GM12878 (cell line): Measurements from ENCODE around the gene CBX2. TPM values are rescaled to one million over a fixed set of nuclear protein-coding genes. Genes with fewer than 3 reads are reported as not detected.

Source experiments
- ATAC-seq: fragments of 200-7000 bp; cut with Tn5 transposase; 3 replicates; pipeline ENCODE4 v1.9.1; 2020; ENCODE audit warnings: mild to moderate bottlenecking, moderate library complexity
- BruUV-seq: library from RNA; stranded (reverse); fragments of 400-500 nt; replicated peaks from 2 replicates; lab custom pipeline; 2021; lab: Mats Ljungman, UMichigan
- CTCF ChIA-PET: fragments of 300-600 bp; sonication (Branson Sonifier 250); formaldehyde crosslinking; extraction: SDS; loops from one replicate; lab custom pipeline; 2021; ENCODE audit warnings: inconsistent platforms; lab: Yijun Ruan, JAX
- POLR2A ChIA-PET: fragments of 350-600 bp; formaldehyde crosslinking; extraction: SDS; loops from one replicate; lab custom pipeline; 2021; ENCODE audit warnings: inconsistent platforms; lab: Charles Lee
- RAD21 ChIA-PET: fragments of 300-600 bp; sonication (Branson Sonifier 250); formaldehyde crosslinking; loops from one replicate; lab custom pipeline; 2023; ENCODE audit warnings: antibody characterized with exemption; ENCODE audit not compliant: unreplicated experiment; lab: Charles Lee
- SMC1A ChIA-PET: fragments of 300-600 bp; sonication (Branson Sonifier 250); formaldehyde crosslinking; loops from one replicate; lab custom pipeline; 2023; ENCODE audit not compliant: unreplicated experiment, uncharacterized antibody; lab: Charles Lee
- DNase-seq: peaks from one replicate; pipeline ENCODE4 v3.0.0-alpha.2; 2011; ENCODE audit warnings: low read depth, low spot score
- FAIRE-seq: peaks from 3 replicates; lab custom pipeline; 2011; peaks lifted over from hg19 to GRCh38; lab: Jason Lieb, UNC
- H2AFZ ChIP-seq: 2 replicates; pipeline ENCODE4 v1.6.0; 2011; ENCODE audit warnings: low read depth, low read length, control low read depth; ENCODE audit not compliant: control insufficient read depth
- H3K27ac ChIP-seq: 2 replicates; pipeline ENCODE4 v1.5.1; 2011; ENCODE audit warnings: control low read depth; ENCODE audit not compliant: control insufficient read depth, insufficient read depth
- H3K27me3 ChIP-seq, 2 experiments: replicated peaks in 1 of 2; 2 replicates each; pipeline versions ENCODE4 v1.6.0 to v1.6.1; 2011; ENCODE audit warnings: low read length in 1 of 2; ENCODE audit not compliant: control insufficient read depth in 2 of 2, insufficient read depth in 2 of 2
- H3K36me3 ChIP-seq, 2 experiments: 2 replicates each; pipeline ENCODE4 v1.5.1; 2011; ENCODE audit warnings: low read length in 1 of 2; ENCODE audit not compliant: control insufficient read depth in 2 of 2, insufficient read depth in 2 of 2
- H3K4me1 ChIP-seq: 2 replicates; pipeline ENCODE4 v1.6.1; 2011; ENCODE audit warnings: mild to moderate bottlenecking, low read length, moderate library complexity, mixed read lengths; ENCODE audit not compliant: control insufficient read depth, insufficient read depth
- H3K4me2 ChIP-seq: 2 replicates; pipeline ENCODE4 v1.6.0; 2011; ENCODE audit warnings: control low read depth; ENCODE audit not compliant: control insufficient read depth, insufficient read depth
- H3K4me3 ChIP-seq: fragments of 200-600 bp; sonication (generic); 2 replicates; pipeline ENCODE4 v1.5.1; 2016
- H3K79me2 ChIP-seq: 2 replicates; pipeline ENCODE4 v1.6.0; 2011; ENCODE audit warnings: low read length; ENCODE audit not compliant: control insufficient read depth, insufficient read depth
- H3K9ac ChIP-seq: 2 replicates; pipeline ENCODE4 v1.8.0; 2011; ENCODE audit warnings: low read length, control low read depth, mixed read lengths; ENCODE audit not compliant: control insufficient read depth, insufficient read depth
- H3K9me3 ChIP-seq: replicated peaks from 3 replicates; pipeline ENCODE4 v1.5.1; 2011; ENCODE audit warnings: mild to moderate bottlenecking, low read length; ENCODE audit not compliant: control insufficient read depth, insufficient read depth
- H4K20me1 ChIP-seq: 2 replicates; pipeline ENCODE4 v1.6.0; 2011; ENCODE audit not compliant: control insufficient read depth, insufficient read depth
- E2F8 ChIP-seq: fragments of 450-650 bp; IDR thresholded peaks from 2 replicates; pipeline ENCODE4 v1.6.1; 2018; ENCODE audit warnings: mild to moderate bottlenecking, low read depth, moderate library complexity; ENCODE audit not compliant: partially characterized antibody
- KAT2A ChIP-seq: conservative IDR thresholded peaks from 2 replicates; pipeline ENCODE4 v1.6.1; 2011; ENCODE audit warnings: low read depth, low read length; ENCODE audit not compliant: control insufficient read depth
- TCF3 ChIP-seq: IDR thresholded peaks from 2 replicates; pipeline ENCODE4 v1.6.1; 2012; ENCODE audit warnings: low read depth, mild to moderate bottlenecking, low read length, borderline replicate concordance; ENCODE audit not compliant: insufficient read depth
- ZNF622 ChIP-seq: fragments of 450-650 bp; IDR thresholded peaks from 2 replicates; pipeline ENCODE4 v1.6.1; 2017; ENCODE audit warnings: mild to moderate bottlenecking, inconsistent platforms
- WGBS: methylation state at CpG from one replicate; pipeline ENCODE4 v1.1.6; 2016; ENCODE audit warnings: low lambda C conversion rate; ENCODE audit not compliant: insufficient replicate concordance, insufficient coverage; ENCODE audit errors: missing lambda C conversion rate; 5-methylcytosine and 5-hydroxymethylcytosine counted together
- in situ Hi-C: fragments of 300-500 bp; cut with MboI; formaldehyde crosslinking; loops from 9 replicates; pipeline ENCODE4 v1.14.3; 2018; ENCODE audit warnings: mixed read lengths
- intact Hi-C: fragments of 100-400 bp; cut with micrococcal nuclease; formaldehyde crosslinking; loops from one replicate; pipeline ENCODE4 v1.14.2; 2022; ENCODE audit not compliant: unreplicated experiment
- polyA plus RNA-seq, 11 experiments: library from polyadenylated mRNA; depleted of rRNA in 4 of 11; unstranded in 6 of 11; stranded (reverse) in 5 of 11; fragments of >200 nt; fragmentation: Nextera tagmentation in 4 of 11; fragmentation: Illumina TruSeq in 1 of 11; extraction: Ambion mirVana in 4 of 11; extraction: Trizol in 1 of 11; gene quantifications; 1 replicate in 1 of 11; 2 replicates in 10 of 11; pipeline versions ENCODE4 v1.2.1 to v1.2.3, GENCODE V29; 2011 to 2016; ENCODE audit warnings: inconsistent platforms in 2 of 11, missing spikeins in 2 of 11, low read depth in 1 of 11
- total RNA-seq, 4 experiments: library from RNA; depleted of rRNA in 3 of 4; stranded (reverse); fragments of >200 nt in 3 of 4; fragmentation: Illumina TruSeq in 1 of 4; extraction: Trizol in 1 of 4; gene quantifications; 2 replicates each; pipeline versions ENCODE4 v1.2.1 to v1.2.3, GENCODE V29; 2013 to 2021

Gene CBX2
- total and polyA plus RNA-seq, 10 of the 15 experiments (the other 5 are each of a cell fraction or from before 2014, with no cell fraction given) = 0.35 to 7.5 (median 4.2) TPM

DNA sequence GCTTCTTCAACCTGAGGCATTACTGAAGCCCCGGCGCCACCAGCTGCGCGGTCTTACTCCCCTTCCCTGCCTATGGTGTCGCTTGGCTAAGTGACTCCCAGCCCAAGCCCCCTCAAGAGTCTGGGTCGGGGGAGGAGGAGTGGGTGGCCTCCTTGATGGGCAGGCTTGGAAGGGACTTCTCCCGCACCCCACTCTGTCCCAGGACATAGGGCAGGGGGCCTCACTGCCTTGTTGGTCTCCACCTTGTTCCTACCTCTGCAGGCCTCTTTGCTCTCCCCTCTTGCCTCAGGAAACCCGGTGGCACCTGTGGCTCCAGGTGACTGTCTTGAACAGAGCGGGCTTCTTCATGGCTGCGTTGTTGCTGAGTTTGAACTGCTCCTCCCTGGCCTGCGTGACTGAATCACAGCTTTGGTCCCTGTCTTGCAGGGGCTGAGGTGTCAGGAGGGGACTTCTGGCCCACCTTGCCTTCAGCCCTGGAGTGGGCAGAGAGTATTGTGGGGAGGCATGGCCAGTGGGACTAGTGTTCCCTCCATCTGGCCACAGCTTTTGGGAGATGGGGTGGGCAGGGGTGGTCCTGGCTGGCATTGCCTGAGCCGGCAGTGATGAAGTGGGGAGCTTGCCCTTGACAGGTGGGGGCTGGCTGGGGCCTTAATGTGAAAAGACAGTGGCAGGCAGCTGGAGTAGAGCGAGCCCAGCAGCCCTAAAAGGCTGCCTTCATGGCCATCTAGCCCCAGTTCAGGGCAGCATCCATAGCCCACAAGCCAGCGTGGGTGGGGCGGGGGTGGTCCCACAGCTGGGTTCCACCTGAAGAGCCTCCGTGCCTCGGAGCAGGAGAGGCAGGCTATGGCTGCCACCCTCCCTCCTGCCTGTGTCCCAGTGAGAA, 7.3 kb downstream of the CBX2 start:
- Histone ChIP-seq H3K36me3 (no peaks in the 10 kb centered on the region), H2AFZ (no peak overlapping the region), H4K20me1 (no peaks in the 10 kb centered on the region), H3K4me2 (no peak overlapping the region), H3K4me1 (peaks cover 3% of the 10 kb centered on the region), H3K79me2 (no peaks in the 10 kb centered on the region), H3K9ac (no peak overlapping the region), H3K4me3 (no peak overlapping the region)
- no peak for FAIRE-seq
- no peak for ATAC-seq
- no peak for DNase-seq
- intact Hi-C loops (no loop called here), in situ Hi-C loops (loop anchor here (5.0 kb wide), 1 partner anchor 187 kb away; no protein-coding TSS in a partner anchor)
- BruUV-seq = no TSS peak
- ChIA-PET RAD21 (no interaction called here), SMC1A (no interaction called here)
- 51% methylated on average over 17 of the region's 17 CpGs for WGBS
- TF ChIP-seq KAT2A = no peak
- TF ChIP-seq, all 136 proteins: peak for 0
- no peaks in the 10 kb centered on the region for H3K9me3 ChIP-seq
- H3K27ac ChIP-seq = no peak overlapping the region
- peaks cover 7 to 8% of the 10 kb centered on the region in 2 experiments; a peak in 3 of 4 replicates for H3K27me3 ChIP-seq
- ChIA-PET CTCF (no interaction called here), POLR2A (no interaction called here)

DNA sequence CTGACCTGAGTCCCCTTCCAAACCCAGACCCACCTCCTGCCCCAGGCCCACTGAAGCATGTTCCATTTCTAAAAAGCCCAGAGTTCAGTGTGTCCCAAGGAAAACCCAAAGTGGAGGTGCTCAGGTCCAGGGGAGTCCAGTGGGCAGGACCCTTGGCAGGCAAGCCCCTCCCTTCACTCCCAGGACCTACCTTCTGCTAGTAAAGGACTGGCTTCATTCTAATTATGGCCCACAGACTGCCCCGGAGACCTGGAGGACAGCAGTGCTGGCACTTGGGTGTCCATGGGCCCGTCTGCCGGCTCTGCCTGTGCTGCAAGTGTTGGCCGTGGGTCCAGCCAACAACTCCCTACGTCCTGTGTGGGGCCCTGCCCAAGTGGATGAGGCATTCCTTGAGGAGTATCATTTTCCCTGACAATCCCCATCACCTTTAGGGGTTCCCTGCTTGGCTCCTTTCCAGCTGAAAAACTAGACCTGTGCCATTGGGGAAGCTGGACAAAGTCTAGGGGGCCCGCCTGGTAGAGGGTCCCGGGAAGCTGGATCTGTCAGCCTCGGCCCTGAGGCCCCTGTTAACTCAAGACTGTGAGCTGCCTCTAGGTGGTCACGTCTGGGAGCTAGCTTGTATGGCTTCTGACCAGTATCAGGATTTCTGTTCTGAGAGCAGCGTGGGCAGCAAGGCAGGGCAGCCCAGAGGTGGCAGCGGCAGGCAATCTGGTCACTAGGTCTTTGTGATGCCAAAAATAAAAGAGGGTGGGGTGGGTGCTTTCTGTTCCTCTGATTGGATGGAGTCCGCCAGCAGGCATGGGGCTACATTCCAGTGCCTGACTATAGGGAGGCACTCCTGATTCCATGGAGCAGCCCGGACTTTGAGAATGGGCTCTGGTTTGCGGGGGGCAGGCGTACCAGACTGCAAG, 8.2 kb downstream of the CBX2 start:
- H3K9me3 ChIP-seq = no peaks in the 10 kb centered on the region
- RAD21 ChIA-PET = no interaction called here
- peaks cover 3% of the 10 kb centered on the region for H3K4me1 ChIP-seq
- no peak overlapping the region for H3K9ac ChIP-seq
- ATAC-seq (no peak), FAIRE-seq (no peak)
- CTCF ChIA-PET = interaction anchor here (1.4 to 1.7 kb wide), 3 partner anchors 9 to 208 kb away, joined by 3 to 5 read pairs (median 5); no protein-coding TSS in a partner anchor
- BruUV-seq = no TSS peak
- H3K36me3 ChIP-seq = no peaks in the 10 kb centered on the region
- no peaks in the 10 kb centered on the region for H3K79me2 ChIP-seq
- H3K4me2 ChIP-seq = no peak overlapping the region
- TF ChIP-seq E2F8 = no peak
- no peak for TF ChIP-seq TCF3
- TF ChIP-seq ZNF622 = no peak
- TF ChIP-seq, all 136 proteins: peak for 0
- Histone ChIP-seq H4K20me1 (no peaks in the 10 kb centered on the region), H3K27ac (no peak overlapping the region), H3K27me3 (peaks cover 14% of the 10 kb centered on the region in 2 experiments; a peak in 3 of 4 replicates), H2AFZ (no peak overlapping the region), H3K4me3 (no peak overlapping the region)
- no peak for DNase-seq
- ChIA-PET POLR2A (no interaction called here), SMC1A (interaction anchor here (1.3 kb wide), 1 partner anchor 182 kb away, joined by 3 read pairs; no protein-coding TSS in a partner anchor)
- WGBS = 32% methylated on average over 15 of the region's 15 CpGs
- in situ Hi-C loops (loop anchor here (5.0 kb wide), 1 partner anchor 186 kb away; no protein-coding TSS in a partner anchor), intact Hi-C loops (no loop called here)
